Neural cell (in vitro differentiated cells): ENCODE measurements around the gene SETMAR. TPM values are rescaled to one million over a fixed set of nuclear protein-coding genes. Genes with fewer than 3 reads are reported as not detected.
A peak's percentile ranks its signal among the peaks of the same experiment; 100 is the strongest.

Source experiments
- H2AFZ ChIP-seq: fragments of 200-600, 300-800 bp; sonication (generic), shearing (Covaris generic); 2 replicates; pipeline ENCODE4 v1.6.0; 2014; ENCODE audit warnings: low read depth, mild to moderate bottlenecking, antibody characterized with exemption, low read length, moderate library complexity
- H3F3A ChIP-seq: fragments of 200-600 bp; shearing (Covaris generic); 2 replicates; pipeline ENCODE4 v1.6.1; 2016; ENCODE audit warnings: mild to moderate bottlenecking, moderate library complexity, mixed read lengths, antibody characterized with exemption, low read length; ENCODE audit not compliant: insufficient read depth, poor library complexity, severe bottlenecking
- H3K27ac ChIP-seq: fragments of 200-600, 300-800 bp; sonication (generic), shearing (Covaris generic); 2 replicates; pipeline ENCODE4 v1.5.1; 2014; ENCODE audit warnings: mild to moderate bottlenecking, low read length, moderate library complexity
- H3K27me3 ChIP-seq: fragments of 300-800, 200-600 bp; sonication (generic), shearing (Covaris generic); 2 replicates; pipeline ENCODE4 v1.6.0; 2014; ENCODE audit warnings: mild to moderate bottlenecking, low read depth, low read length, moderate library complexity; ENCODE audit not compliant: insufficient read depth
- H3K36me3 ChIP-seq: fragments of 300-800, 200-600 bp; sonication (generic), shearing (Covaris generic); 2 replicates; pipeline ENCODE4 v1.5.1; 2014; ENCODE audit warnings: mild to moderate bottlenecking, antibody characterized with exemption, low read length, moderate library complexity; ENCODE audit not compliant: insufficient read depth
- H3K4me2 ChIP-seq: fragments of 300-800, 200-600 bp; sonication (generic), shearing (Covaris generic); 2 replicates; pipeline ENCODE4 v1.6.0; 2014; ENCODE audit warnings: mild to moderate bottlenecking, low read length
- H3K4me3 ChIP-seq: fragments of 300-800, 200-600 bp; sonication (generic), shearing (Covaris generic); 2 replicates; pipeline ENCODE4 v1.5.1; 2014; ENCODE audit warnings: mild to moderate bottlenecking, low read length, moderate library complexity
- H3K79me2 ChIP-seq: fragments of 200-600 bp; shearing (Covaris generic); replicated peaks from 2 replicates; pipeline ENCODE4 v1.6.0; 2014; ENCODE audit warnings: mild to moderate bottlenecking, low read length, moderate library complexity; ENCODE audit not compliant: insufficient read depth
- H3K9ac ChIP-seq: fragments of 300-800, 200-600 bp; sonication (generic), shearing (Covaris generic); 2 replicates; pipeline ENCODE4 v1.6.1; 2016; ENCODE audit warnings: mild to moderate bottlenecking, low read length, mixed read lengths
- H3K9me2 ChIP-seq: fragments of 200-600 bp; shearing (Covaris generic); 2 replicates; pipeline ENCODE4 v1.6.1; 2016; ENCODE audit warnings: mild to moderate bottlenecking, low read length, mixed read lengths; ENCODE audit not compliant: insufficient read depth
- H3K9me3 ChIP-seq: fragments of 200-600, 300-800 bp; sonication (generic), shearing (Covaris generic); 2 replicates; pipeline ENCODE4 v1.6.1; 2016; ENCODE audit warnings: mild to moderate bottlenecking, mixed run types, low read length, moderate library complexity, mixed read lengths
- H4K20me1 ChIP-seq: fragments of 200-600 bp; shearing (Covaris generic); 2 replicates; pipeline ENCODE4 v1.6.1; 2016; ENCODE audit warnings: mild to moderate bottlenecking, mixed run types; ENCODE audit not compliant: insufficient read depth
- EP300 ChIP-seq: fragments of 450-650 bp; conservative IDR thresholded peaks from 2 replicates; pipeline ENCODE4 v1.6.1; 2014; ENCODE audit warnings: antibody characterized with exemption, mild to moderate bottlenecking, moderate library complexity; ENCODE audit not compliant: poor library complexity, severe bottlenecking
- EZH2 ChIP-seq: fragments of 200-600, 300-800 bp; shearing (Covaris generic), sonication (generic); IDR thresholded peaks from 2 replicates; pipeline ENCODE4 v1.6.1; 2014; ENCODE audit warnings: antibody characterized with exemption, low read length, borderline replicate concordance, mild to moderate bottlenecking; ENCODE audit not compliant: insufficient read depth, poor library complexity, severe bottlenecking
- MXI1 ChIP-seq: fragments of 450-650 bp; conservative IDR thresholded peaks from 2 replicates; pipeline ENCODE4 v1.6.1; 2014; ENCODE audit warnings: antibody characterized with exemption, mild to moderate bottlenecking; ENCODE audit not compliant: poor library complexity, severe bottlenecking
- POLR2AphosphoS5 ChIP-seq: IDR thresholded peaks from 2 replicates; pipeline ENCODE4 v1.6.1; 2012
- RAD21 ChIP-seq: fragments of 450-650 bp; conservative IDR thresholded peaks from 2 replicates; pipeline ENCODE4 v1.6.1; 2014; ENCODE audit warnings: antibody characterized with exemption, mild to moderate bottlenecking, moderate library complexity
- SMC3 ChIP-seq: fragments of 450-650 bp; conservative IDR thresholded peaks from 2 replicates; pipeline ENCODE4 v1.6.1; 2014; ENCODE audit warnings: antibody characterized with exemption, mild to moderate bottlenecking, moderate library complexity; ENCODE audit not compliant: poor library complexity
- TAF1 ChIP-seq: IDR thresholded peaks from 2 replicates; pipeline ENCODE4 v1.6.1; 2012; ENCODE audit warnings: low read depth
- polyA minus RNA-seq: library from RNA; depleted of rRNA, polyadenylated mRNA; stranded (reverse); fragments of >200 nt; gene quantifications from 2 replicates; pipeline ENCODE4 v1.2.3, GENCODE V29; 2014
- polyA plus RNA-seq: library from polyadenylated mRNA; depleted of rRNA; stranded (reverse); fragments of >200 nt; gene quantifications from 2 replicates; pipeline ENCODE4 v1.2.3, GENCODE V29; 2014
- TF ChIP-seq, protein P1 (sequence below): IDR thresholded peaks from 2 replicates; pipeline ENCODE4 v1.6.1; 2012; ENCODE audit warnings: borderline replicate concordance
- TF ChIP-seq, protein P2 (sequence below): fragments of 450-650 bp; IDR thresholded peaks from 2 replicates; pipeline ENCODE4 v1.5.1; 2014; ENCODE audit warnings: antibody characterized with exemption, mild to moderate bottlenecking, moderate library complexity; ENCODE audit not compliant: poor library complexity, severe bottlenecking

SETMAR gene
- 37.1 and 41.3 TPM in 2 replicates for polyA plus RNA-seq
- 52.1 and 54.3 TPM in 2 replicates for polyA minus RNA-seq

DNA sequence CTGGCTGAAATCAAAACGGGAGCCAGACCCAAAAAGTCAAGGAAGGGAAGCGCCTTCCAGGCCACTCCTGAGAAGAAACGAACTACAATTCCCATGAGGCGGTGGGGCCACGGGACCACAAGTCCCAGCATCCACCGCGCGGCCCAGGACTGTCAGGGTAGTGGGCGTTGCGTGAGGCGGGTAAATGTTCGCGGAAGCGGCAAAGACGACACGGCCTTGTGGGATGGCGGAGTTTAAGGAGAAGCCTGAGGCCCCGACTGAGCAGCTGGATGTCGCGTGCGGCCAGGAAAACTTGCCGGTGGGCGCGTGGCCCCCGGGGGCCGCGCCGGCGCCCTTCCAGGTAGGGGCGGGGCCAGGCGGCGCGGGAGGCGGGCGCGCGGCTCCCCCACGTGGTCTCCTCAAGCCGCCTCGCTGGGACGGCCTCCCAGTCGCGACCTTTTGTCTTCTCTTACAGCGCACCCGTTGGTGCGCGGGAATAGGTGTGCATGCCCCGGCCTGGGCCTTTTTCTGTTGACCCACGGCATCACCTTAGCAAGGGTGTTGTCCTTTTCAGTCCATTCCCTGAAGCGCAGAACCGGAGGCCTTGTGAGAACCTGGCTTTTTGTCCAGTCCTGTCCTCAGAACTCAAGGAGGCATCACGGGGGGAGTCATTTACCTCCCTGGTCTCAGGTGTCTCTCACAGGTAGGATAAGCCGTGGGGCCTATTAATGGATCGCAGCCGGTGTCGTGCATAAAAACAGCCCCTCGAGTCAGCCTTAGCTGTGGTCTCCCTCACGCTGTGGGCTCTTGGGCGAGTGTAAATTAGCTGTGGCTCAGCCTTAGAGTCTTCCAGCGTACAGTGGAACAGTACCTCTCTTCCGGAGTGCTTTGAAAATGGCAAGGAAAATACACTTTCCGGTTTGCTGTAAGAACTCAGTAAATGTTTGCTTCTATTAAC, at the start of gene SETMAR:
Gene SETMAR (plus strand): TSS at position 183 of the 937 bp plus-strand sequence. CDS start 2 bp downstream, at position 185.
- H3F3A ChIP-seq: no peaks in the 10 kb centered on the region
- H3K27ac ChIP-seq: peak within 1 kb of the TSS; percentile 94
- H3K9me3 ChIP-seq: no peaks in the 10 kb centered on the region
- H3K27me3 ChIP-seq: no peaks in the 10 kb centered on the region
- H3K9ac ChIP-seq: peak within 1 kb of the TSS; percentile 92
- peak within 1 kb of the TSS; percentile 92 for H3K4me2 ChIP-seq
- H3K79me2 ChIP-seq: peaks cover 12% of the 10 kb centered on the region
- H4K20me1 ChIP-seq: no peaks in the 10 kb centered on the region
- H3K36me3 ChIP-seq: no peaks in the 10 kb centered on the region
- H3K9me2 ChIP-seq: no peaks in the 10 kb centered on the region
- TF ChIP-seq RAD21 (peak; percentile 20), EP300 (peak; percentile 67), TAF1 (no peak), MXI1 (peak; percentile 92), SMC3 (peak; percentile 35), POLR2AphosphoS5 (peak; percentile 91), EZH2 (no peak)
- TF ChIP-seq, protein P1, sequence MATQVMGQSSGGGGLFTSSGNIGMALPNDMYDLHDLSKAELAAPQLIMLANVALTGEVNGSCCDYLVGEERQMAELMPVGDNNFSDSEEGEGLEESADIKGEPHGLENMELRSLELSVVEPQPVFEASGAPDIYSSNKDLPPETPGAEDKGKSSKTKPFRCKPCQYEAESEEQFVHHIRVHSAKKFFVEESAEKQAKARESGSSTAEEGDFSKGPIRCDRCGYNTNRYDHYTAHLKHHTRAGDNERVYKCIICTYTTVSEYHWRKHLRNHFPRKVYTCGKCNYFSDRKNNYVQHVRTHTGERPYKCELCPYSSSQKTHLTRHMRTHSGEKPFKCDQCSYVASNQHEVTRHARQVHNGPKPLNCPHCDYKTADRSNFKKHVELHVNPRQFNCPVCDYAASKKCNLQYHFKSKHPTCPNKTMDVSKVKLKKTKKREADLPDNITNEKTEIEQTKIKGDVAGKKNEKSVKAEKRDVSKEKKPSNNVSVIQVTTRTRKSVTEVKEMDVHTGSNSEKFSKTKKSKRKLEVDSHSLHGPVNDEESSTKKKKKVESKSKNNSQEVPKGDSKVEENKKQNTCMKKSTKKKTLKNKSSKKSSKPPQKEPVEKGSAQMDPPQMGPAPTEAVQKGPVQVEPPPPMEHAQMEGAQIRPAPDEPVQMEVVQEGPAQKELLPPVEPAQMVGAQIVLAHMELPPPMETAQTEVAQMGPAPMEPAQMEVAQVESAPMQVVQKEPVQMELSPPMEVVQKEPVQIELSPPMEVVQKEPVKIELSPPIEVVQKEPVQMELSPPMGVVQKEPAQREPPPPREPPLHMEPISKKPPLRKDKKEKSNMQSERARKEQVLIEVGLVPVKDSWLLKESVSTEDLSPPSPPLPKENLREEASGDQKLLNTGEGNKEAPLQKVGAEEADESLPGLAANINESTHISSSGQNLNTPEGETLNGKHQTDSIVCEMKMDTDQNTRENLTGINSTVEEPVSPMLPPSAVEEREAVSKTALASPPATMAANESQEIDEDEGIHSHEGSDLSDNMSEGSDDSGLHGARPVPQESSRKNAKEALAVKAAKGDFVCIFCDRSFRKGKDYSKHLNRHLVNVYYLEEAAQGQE: peak; percentile 55
- TF ChIP-seq, protein P2, sequence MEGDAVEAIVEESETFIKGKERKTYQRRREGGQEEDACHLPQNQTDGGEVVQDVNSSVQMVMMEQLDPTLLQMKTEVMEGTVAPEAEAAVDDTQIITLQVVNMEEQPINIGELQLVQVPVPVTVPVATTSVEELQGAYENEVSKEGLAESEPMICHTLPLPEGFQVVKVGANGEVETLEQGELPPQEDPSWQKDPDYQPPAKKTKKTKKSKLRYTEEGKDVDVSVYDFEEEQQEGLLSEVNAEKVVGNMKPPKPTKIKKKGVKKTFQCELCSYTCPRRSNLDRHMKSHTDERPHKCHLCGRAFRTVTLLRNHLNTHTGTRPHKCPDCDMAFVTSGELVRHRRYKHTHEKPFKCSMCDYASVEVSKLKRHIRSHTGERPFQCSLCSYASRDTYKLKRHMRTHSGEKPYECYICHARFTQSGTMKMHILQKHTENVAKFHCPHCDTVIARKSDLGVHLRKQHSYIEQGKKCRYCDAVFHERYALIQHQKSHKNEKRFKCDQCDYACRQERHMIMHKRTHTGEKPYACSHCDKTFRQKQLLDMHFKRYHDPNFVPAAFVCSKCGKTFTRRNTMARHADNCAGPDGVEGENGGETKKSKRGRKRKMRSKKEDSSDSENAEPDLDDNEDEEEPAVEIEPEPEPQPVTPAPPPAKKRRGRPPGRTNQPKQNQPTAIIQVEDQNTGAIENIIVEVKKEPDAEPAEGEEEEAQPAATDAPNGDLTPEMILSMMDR: peak; percentile 23
- peak within 1 kb of the TSS; percentile 76 for H3K4me3 ChIP-seq
- H2AFZ ChIP-seq: peak within 1 kb of the TSS; percentile 95

DNA sequence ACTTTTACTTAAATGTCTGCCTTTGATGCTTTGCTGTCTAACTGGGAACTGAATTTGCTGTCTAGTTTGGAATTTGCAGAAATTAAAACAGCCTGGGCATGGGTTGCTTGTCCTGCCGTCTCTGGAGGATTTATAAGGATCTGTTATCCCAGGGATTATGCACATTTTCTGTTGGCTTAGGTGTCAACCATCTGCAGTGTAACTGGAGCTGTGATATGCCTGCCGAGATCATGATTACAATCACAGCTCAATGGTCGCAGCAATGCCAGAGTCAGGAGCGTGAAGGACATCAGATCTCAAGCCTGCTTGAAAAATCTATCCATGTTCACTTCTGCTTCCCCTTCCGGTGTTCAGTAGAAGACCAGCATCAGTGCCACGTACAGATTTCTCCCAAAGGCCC, 41.8 kb upstream of the SETMAR start:
- TF ChIP-seq POLR2AphosphoS5 (no peak), TAF1 (no peak), MXI1 (no peak), EP300 (no peak), RAD21 (no peak), SMC3 (no peak), EZH2 (no peak)
- TF ChIP-seq, protein P2: no peak
- TF ChIP-seq, protein P1: no peak
- H3K36me3 ChIP-seq: no peaks in the 10 kb centered on the region
- H3K27me3 ChIP-seq: no peaks in the 10 kb centered on the region
- no peak overlapping the region for H3K4me2 ChIP-seq
- H2AFZ ChIP-seq: no peak overlapping the region
- H3F3A ChIP-seq: no peaks in the 10 kb centered on the region
- H4K20me1 ChIP-seq: no peaks in the 10 kb centered on the region
- H3K4me3 ChIP-seq: no peak overlapping the region
- no peak overlapping the region for H3K9ac ChIP-seq
- H3K27ac ChIP-seq: no peak overlapping the region
- no peaks in the 10 kb centered on the region for H3K9me2 ChIP-seq
- no peaks in the 10 kb centered on the region for H3K9me3 ChIP-seq
- no peaks in the 10 kb centered on the region for H3K79me2 ChIP-seq
